DMS114 treated with DMSO at 0.1 percent for 48 hours (cell line): ENCODE results near the gene SSH2.
"Not testable (repeated sequence)": the region's sequence is repeated elsewhere in the genome, so short reads cannot be mapped to it uniquely, and the experiment has no call there.

Experiments used
- DNase-seq: peaks from one replicate; lab custom pipeline; 2025; ENCODE audit not compliant: unreplicated experiment; lab: John Stamatoyannopoulos, UW

SSH2 gene

DNA sequence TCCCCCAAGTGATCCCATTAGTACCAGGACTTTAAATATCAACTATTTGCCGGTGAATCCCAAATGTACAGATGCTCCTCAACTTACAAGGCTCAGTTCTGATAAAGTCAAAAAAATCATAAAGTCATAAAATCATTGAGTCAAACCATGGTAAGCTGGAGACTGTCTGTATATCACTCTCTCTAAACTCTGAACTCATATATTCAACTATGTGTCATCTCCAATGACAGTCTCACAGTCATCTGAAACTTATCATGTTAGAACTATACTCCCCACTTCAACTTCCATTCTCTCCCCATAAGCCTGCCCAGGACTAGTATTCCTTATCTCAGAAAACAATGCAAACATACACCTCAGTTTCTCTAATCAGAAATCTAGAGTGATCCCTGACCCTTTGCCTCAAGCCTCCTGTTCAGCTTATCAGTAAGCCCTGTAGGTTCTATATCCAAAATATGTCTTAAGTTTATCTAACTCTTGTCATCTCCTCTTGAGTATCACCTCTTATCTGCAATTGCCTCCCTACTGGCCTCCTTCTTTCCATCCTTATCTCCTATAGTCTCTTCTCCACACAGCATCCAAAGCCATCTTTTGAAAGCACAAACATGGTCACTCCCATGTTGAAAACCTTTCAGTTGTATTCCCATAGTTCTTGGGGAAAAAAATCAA, 55.0 kb downstream of the SSH2 start:
- DNase-seq, result no peak

DNA sequence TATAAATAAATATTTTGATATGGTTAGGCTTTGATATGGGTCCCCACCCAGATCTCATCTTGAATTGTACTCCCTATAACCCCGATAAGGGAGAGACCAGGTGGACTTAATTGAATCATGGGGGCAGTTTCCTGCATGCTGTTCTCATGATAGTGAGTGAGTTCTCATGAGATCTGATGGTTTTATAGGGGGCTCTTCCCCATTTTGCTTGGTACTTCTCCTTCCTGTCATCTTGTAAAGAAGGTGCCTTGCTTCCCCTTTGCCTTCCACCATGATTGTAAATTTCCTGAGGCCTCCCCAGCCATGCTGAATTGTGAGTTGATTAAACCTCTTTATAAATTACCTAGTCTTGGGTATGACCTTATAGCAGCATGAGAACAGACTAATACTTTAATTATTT, 55.7 kb downstream of the SSH2 start:
- not testable (repeated sequence) for DNase-seq

DNA sequence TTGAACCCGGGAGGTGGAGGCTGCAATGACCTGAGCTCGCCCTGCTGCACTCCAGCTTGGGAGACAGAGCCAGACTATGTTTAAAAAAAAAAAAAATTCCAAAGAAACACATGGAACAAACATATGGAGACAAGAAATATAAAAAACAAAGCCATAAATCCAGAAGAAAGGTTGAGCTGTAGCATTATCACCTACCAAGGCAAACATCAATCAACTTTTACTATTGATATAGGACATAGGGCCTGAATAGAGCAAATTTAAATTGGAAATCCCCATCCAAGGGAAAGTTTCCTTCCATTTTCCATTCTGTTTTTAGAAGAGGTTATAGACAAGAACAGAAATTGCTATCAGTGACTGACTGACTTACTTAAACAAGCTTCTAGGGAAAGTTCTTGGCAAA, 56.6 kb downstream of the SSH2 start:
- DNase-seq, result no peak

DNA sequence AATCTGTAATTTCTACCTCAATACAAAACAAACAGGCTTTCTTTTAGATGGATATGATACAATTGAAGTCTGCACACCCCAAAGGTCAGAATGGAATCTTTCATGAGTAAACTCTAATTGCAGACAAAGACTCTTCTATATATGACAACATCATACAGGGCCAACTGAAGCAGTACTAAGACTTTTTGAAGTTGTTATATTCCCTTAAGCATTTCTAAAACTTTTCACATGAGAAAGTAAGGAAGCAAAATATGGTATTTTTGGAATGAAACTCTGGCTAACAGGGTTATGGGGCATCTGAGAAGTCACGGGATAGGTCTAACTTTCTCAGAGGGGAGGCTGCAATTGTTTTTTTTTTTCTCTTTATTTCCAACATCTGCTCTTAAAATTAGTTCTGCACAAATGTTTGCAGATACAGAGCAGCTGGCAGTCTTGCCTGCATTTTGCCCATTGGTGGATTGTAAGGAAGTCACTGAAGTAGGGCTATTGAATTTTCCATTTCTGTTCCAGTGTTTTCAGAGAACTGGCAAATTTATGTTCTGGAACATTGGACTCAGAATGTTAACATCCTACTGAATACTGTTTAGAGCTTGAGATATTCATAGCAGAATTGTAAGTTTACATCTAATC, 59.1 kb downstream of the SSH2 start:
- DNase-seq, result no peak

DNA sequence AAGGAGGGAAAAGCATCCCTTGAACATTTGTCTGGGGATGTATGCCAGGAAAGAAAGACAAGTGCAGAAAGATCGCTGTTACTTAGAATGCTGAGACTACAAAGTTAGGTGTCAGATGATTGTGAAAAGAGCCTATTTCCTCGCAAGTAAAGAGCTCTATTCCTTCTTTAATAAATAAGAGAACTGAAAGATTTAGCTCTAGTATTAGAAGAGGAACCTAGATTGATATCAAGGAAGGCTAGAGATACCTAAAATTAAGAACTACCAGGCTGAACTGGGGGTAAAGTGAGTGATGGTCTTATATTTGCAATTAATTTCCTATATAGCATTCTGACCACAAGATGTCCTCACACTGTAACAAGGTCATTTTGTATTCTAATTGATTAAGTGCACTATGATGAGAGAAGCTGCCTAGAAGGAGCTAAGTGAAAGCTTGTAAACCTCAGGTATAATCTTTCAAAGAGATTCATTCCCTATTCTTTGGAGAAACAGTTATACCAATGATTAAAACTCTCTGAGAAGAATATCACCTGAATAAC, 62.3 kb downstream of the SSH2 start:
- no peak for DNase-seq

DNA sequence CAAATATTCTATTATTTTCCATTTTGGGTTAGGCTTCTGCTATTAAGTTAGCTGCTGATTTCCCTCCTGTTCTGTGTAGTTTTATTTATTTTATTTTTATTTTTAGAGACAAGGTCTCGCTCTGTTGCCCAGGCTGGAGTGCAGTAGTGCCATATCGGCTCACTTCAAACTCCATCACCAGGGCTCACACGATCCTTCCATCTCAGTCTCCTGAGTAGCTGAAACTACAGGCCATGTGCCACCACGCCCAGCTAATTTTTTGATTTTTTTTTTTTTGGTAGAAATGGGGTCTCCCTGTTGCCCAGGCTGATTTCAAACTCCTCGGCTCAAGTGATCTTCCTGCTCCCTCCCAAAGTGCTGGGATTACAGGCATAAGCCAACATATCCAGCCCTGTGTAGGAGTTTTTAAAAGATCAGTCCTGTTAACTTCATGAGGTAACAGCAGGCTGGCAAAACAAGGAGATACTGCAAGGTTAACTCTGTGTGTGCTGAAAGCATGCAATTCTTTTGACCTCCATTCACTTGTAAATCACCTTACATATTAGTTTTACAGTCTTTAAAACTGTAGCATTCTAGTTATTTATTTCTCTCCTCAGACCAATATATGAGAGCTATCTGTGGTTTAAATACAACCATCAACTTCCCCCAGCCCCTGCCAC, 63.2 kb downstream of the SSH2 start:
- no peak for DNase-seq

DNA sequence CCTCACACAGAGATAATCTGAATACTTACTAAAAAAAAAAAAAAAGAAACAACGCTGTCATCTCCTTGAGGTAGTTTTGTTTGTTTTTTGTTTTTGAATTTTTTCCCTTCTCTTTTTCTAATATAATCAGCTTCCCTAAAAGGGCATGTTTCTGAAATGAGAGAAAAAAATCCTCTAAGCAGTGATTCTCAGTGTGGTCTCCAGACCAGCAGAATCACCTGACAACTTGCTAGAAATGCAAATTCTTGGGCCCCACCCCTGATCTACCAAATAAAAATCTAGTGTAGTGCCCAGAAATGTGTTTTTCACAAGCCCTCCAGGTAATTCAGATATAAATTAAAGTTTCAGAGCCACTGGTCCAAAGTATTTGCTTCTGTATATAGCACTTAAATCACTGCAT, 65.4 kb downstream of the SSH2 start:
- no peak for DNase-seq

DNA sequence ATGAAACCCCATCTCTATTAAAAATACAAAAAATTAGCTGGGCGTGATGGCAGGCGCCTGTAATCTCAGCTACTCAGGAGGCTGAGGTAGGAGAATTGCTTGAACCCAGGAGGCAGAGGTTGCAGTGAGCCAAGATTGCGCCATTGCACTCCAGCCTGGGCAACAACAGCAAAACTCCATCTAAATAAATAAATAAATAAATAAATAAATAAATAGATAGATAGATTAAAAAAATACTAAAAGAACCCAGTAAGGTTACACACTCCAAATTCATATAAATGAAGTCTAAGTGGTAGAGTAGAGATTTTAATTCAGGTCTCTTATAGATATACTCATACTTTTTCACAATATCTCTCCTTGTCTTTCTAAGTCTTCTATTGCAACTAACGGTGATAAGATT, 65.9 kb downstream of the SSH2 start:
- not testable (repeated sequence) for DNase-seq

DNA sequence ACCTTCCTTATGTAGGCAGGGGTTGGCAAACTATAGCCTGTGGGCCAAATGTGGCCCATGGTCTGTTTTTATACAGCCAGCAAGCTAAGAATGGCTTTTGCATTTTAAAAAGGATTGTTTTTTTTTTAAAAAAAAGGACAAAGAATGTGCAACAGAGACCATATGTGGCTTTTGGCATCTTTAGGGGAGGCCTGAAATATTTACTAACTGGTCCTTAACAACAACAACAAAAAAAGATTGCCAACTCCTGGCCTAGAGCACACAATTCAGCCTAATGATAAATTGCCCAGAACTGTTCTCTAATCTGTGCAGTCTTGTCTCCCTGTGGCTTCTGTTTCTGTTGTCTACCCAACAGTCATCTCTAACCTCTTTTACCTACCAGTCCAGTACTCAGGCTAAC, 67.1 kb downstream of the SSH2 start:
- DNase-seq, result no peak

DNA sequence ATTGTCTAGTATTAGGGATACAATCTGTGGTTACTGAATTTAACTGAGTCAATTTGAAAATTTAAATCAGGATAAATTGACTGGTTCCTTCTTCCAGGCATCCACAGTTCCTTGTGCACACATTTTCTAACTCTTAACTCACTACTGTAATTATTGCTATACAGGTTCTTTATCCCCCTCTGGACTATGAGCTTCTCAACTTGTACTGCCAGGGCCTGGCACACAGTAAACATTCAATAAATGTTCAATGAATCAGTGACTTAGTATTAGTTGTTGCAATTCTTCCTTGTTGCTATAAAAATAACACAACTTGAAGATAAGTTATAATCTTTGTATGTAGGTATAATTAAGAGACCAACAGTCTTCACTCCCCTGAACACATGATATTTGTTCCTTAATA, 67.9 kb downstream of the SSH2 start:
- DNase-seq, result no peak

DNA sequence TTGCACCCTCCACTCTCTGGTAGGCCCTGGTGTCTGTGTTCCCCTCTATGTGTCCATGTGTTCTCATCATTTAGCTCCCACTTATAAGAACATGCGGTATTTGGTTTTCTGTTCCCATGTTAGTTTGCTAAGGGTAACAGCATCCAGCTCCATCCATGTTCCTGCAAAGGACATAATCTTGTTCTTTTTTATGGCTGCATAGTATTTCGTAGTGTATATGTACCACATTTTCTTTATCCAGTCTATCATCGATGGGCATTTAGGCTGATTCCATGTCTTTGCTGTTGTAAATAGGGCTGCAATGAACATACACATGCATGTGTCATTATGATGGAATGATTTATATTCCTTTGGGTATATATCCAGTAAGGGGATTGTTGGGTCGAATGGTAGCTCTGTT, 70.6 kb downstream of the SSH2 start:
- DNase-seq, result not testable (repeated sequence)

DNA sequence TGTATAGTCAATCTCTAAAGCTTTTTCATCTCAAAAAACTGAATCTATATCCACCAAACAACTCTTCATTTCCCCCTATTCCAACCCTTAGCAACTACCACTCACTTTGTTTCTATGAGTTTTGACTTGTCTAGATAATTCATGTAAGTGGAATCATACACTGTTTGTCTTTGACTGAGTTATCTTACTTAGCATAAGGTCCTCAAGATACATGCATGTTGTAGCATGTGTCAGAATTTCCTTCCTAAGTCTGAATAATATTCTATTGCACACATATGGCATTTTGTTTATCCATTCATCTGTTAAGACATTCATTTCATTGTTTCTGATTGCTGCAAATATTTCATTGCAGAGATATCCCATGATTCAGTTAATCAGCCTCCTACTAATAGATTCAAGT, 72.2 kb downstream of the SSH2 start:
- DNase-seq, result no peak

DNA sequence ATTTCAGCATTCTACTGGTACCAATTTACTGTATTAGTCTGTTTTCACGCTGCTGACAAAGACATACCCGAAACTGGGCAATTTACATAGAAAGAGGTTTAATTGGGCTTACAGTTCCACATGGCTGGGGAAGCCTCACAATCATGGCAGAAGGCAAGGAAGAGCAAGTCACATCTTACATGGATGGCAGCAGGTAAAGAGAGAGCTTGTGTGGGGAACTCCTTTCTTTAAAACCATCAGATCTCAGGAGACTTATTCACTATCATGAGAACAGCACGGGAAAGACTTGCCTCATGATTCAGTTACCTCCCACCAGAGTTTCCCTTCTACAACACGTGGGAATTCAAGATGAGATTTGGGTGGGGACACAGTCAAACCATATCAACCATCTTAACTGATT, 72.9 kb downstream of the SSH2 start:
- DNase-seq, result not testable (repeated sequence)

DNA sequence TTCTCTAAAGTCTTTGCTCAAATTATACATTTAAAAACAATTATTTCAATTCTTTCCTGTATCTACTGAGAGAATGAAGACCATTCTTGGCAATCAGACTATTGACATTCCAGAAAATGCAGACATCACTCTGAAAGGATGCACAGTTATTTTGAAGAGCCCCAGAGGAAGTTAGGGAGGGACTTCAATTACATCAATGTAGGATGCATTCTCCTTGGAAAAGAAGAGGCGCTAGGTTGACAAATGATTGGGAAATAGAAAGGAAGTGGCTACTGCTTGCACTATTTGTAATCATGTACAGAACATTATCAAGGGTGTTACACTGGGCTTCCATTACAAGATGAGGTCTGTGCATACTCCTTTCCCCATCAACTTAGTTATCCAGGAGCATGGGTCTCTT, 74.3 kb downstream of the SSH2 start:
- DNase-seq, result no peak

DNA sequence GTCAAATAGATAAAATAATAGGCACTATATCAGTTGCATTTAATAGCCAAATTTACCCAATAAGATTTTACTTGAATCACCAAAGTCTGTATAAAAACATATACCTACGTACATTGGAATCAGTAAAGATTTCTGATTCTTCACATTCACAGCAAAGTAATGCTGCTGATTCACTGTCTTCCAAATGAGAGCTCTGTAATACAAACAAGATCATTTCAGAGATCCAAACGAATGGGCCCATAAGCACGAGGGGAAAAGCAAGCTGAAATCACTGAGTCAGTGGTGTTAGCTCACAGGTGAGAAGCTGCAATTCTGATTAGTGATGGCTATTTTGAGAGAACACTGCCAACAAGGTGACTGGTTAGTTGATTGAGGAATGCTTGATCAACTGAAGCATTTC, 81.3 kb downstream of the SSH2 start:
- no peak for DNase-seq

DNA sequence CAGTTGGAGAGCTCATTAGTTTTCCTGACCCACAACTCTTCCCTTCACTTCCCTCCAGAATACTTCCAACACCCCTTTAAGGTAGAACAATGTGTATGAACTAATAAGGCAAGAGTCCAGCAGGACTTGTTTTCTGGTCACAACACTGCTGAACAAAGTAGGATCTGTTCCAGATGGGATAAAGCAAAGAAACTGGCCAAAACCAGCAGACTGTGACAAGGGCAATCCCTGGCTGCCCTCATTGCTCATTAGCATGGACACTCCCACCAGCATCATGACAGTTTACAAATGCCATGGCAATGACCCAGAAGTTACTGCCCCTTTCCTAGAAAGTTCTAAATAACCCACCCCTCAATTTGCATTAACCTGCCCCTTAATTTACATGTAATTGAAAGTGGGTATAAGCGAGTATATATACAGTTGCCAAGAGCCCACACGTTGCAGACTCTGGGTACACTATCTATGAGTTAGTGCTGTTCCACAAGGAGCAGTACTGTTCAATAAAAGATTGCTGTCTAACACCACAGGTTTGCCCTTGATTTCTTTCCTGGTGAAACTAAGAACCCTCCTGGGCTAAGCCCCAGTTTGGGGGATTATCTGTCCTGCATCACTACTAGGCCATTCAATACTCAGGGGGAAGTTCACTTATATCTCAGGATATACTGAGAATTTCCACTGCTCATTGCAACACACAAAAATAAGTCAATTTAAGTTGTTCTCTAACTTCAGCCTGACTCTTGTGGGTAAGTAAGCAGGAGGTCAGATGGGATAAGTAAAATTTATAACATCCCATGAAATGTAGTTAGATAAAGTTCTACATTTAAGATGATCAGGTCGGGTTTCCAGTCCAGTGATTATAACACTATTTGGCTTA, 82.3 kb downstream of the SSH2 start:
- DNase-seq, result no peak

DNA sequence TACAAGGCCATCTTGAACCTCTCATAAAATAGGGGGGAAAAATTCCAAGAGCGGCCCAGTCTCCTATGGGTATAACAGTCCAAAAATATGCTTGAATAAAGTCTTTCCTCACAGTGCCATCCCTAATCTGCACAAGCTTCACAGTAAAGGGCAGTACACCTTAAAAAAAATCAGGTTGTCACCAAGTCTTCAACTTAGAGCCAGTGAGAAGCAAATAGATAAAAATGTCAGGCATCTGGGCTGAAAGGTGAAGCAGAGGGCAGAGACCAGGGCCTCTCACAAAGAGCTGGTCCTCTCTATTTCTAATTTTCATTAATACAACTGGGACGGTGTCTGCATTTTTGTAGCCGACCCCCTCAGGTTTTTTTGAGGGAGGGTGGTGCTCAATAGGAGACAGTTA, 82.9 kb downstream of the SSH2 start:
- DNase-seq, result no peak

DNA sequence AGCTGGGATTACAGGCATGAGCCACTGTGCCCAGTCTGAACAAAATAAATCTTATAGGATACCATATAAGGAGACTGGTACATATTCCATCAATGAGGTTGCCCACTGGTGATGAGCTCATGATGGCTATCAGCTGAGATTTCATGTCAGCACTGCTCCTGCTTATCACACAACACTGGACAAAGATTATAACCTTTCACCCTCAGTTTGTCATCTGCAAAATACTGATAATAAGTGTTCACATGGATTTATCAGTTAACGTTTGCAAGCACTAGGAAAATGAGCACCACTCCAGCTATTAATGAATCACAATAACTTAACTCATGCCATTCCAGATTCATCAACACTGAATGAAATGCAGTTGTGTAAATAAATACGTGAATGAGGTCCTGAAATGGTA, 83.7 kb downstream of the SSH2 start:
- DNase-seq, result no peak

DNA sequence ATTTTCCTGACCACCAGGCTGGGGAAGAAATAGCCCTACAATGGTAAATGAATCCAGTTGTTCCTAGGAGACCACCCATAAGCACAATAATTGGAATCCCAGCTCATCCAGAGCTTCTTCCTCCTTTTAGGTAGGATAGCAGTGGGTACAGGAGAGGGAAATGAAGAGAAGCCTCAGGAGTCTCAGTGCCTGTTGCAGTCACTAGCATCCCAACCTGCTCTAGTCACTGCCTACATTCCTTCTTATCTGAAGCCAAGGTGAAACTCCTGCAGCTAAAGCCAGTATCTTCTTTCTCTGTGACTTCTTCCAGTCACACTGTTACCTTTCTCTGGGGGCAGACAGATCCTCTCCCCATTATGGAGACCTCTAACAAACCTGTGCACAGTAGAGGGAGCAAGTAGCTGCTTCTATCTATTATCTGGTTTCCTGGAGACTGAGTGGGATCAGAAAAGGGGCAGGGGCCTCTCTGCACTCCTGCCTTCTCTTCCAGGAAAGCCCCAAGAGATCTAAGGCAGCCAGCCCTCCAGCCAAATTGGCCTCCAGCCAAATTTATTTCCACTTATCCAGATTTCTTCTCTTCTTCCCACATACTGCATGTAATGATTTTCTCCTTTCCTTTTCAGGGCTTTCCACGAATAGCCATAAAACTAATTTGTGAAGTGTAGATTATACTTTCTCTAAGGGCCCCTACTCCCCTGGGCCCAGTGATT, 85.5 kb downstream of the SSH2 start:
- DNase-seq, result no peak

DNA sequence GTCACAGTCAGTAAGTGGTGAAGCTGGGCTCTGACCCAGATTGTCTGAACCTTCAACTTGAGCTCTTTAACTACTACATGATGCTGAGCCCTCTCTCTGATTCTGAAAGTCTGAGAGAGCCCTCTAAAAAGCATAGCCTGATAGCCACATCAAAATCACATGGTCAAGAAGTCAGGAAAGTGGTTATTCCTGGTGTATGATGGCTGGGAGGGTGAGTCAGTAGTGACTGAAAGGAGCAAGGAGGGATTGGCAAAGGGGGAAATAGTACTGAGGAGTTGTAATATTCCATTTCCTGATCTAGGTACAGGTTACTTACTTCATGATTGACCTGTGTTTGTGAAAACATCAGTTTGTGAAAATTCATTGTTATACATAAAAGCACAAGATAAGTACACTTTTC, 89.1 kb downstream of the SSH2 start:
- no peak for DNase-seq

DNA sequence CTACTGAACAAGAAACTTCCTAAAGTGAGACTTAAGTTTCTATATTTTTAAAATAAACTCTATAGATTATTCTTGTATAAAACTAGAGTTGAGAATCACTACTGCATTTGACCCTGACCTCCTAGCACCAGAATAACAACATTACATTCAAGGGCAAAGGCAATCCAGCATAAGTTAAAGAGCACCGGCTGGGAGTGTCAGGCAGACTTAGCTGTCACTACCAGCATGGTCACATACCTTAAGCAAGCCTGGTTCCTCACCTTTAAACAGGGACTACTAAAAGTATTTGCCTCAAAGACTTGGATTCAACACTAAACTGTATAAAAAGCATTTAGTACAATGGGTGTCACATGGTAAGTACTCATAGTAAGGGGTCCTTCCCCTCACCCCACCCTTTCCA, 90.4 kb downstream of the SSH2 start:
- no peak for DNase-seq
